ENCODE results near the gene MRPL53.

DNA sequence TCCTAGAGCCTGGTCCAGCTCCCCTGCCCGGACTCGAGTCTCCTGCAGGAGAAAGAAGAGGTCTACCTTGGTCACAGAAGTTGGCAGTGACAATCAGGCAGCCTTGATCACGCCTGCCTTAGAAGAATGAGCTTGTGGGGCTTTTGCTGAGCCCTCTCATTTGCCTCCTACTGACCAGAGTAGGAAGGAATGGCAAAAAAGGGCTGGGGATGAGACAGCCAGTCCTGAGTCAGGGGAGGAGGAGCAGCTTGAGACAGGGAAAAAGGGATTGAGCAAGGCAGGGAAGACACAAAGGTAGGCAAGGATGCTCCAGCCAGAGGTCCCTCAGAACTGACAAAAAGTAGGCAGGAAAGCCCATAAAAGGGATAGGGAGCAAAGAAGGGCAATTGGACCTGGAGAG, 44.9 kb downstream of the MRPL53 start:
- TF ChIP-seq, protein P1, sequence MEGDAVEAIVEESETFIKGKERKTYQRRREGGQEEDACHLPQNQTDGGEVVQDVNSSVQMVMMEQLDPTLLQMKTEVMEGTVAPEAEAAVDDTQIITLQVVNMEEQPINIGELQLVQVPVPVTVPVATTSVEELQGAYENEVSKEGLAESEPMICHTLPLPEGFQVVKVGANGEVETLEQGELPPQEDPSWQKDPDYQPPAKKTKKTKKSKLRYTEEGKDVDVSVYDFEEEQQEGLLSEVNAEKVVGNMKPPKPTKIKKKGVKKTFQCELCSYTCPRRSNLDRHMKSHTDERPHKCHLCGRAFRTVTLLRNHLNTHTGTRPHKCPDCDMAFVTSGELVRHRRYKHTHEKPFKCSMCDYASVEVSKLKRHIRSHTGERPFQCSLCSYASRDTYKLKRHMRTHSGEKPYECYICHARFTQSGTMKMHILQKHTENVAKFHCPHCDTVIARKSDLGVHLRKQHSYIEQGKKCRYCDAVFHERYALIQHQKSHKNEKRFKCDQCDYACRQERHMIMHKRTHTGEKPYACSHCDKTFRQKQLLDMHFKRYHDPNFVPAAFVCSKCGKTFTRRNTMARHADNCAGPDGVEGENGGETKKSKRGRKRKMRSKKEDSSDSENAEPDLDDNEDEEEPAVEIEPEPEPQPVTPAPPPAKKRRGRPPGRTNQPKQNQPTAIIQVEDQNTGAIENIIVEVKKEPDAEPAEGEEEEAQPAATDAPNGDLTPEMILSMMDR (IDR thresholded peaks at IDR 0.05; ENCODE audit: insufficient read depth, low read length), result no peak
- no peak for TF ChIP-seq POLR2AphosphoS5 (IDR thresholded peaks at IDR 0.05; ENCODE audit: low read depth)
